Ishikawa (cell line): ENCODE measurements around the gene KAT6B.

Source experiments
- CEBPB ChIP-seq: IDR thresholded peaks from 2 replicates; pipeline ENCODE4 v1.6.1; 2012
- CREB1 ChIP-seq: IDR thresholded peaks from 2 replicates; pipeline ENCODE4 v1.6.1; 2012; ENCODE audit warnings: low read depth
- EGR1 ChIP-seq: IDR thresholded peaks from 2 replicates; pipeline ENCODE4 v1.6.1; 2012
- EP300 ChIP-seq: IDR thresholded peaks from 2 replicates; pipeline ENCODE4 v1.6.1; 2012; ENCODE audit warnings: borderline replicate concordance
- FOXM1 ChIP-seq: IDR thresholded peaks from 2 replicates; pipeline ENCODE4 v1.6.1; 2012; ENCODE audit warnings: low read depth, borderline replicate concordance
- MAX ChIP-seq: IDR thresholded peaks from 2 replicates; pipeline ENCODE4 v1.6.1; 2012
- NFIC ChIP-seq: IDR thresholded peaks from 2 replicates; pipeline ENCODE4 v1.6.1; 2012
- RAD21 ChIP-seq: IDR thresholded peaks from 2 replicates; pipeline ENCODE4 v1.6.1; 2012; ENCODE audit warnings: low read depth
- TAF1 ChIP-seq: IDR thresholded peaks from 2 replicates; pipeline ENCODE4 v1.6.1; 2012; ENCODE audit warnings: low read depth, mild to moderate bottlenecking
- TCF12 ChIP-seq: IDR thresholded peaks from 2 replicates; pipeline ENCODE4 v1.6.1; 2012; ENCODE audit warnings: low read depth
- YY1 ChIP-seq: IDR thresholded peaks from 2 replicates; pipeline ENCODE4 v1.6.1; 2012; ENCODE audit warnings: low read depth
- ZBTB7A ChIP-seq: IDR thresholded peaks from 2 replicates; pipeline ENCODE4 v1.6.1; 2012; ENCODE audit warnings: low read depth
- TF ChIP-seq, protein P1 (sequence below): IDR thresholded peaks from 2 replicates; pipeline ENCODE4 v1.6.1; 2012; ENCODE audit warnings: low read depth, mild to moderate bottlenecking
- TF ChIP-seq, protein P2 (sequence below): IDR thresholded peaks from 2 replicates; pipeline ENCODE4 v1.6.1; 2012

- no peak for TF ChIP-seq EGR1
- no peak for TF ChIP-seq YY1
- TF ChIP-seq TAF1: no peak
- TF ChIP-seq FOXM1: no peak
- no peak for TF ChIP-seq CREB1
- no peak for TF ChIP-seq ZBTB7A
- TF ChIP-seq CEBPB: no peak
- TF ChIP-seq, protein P1, sequence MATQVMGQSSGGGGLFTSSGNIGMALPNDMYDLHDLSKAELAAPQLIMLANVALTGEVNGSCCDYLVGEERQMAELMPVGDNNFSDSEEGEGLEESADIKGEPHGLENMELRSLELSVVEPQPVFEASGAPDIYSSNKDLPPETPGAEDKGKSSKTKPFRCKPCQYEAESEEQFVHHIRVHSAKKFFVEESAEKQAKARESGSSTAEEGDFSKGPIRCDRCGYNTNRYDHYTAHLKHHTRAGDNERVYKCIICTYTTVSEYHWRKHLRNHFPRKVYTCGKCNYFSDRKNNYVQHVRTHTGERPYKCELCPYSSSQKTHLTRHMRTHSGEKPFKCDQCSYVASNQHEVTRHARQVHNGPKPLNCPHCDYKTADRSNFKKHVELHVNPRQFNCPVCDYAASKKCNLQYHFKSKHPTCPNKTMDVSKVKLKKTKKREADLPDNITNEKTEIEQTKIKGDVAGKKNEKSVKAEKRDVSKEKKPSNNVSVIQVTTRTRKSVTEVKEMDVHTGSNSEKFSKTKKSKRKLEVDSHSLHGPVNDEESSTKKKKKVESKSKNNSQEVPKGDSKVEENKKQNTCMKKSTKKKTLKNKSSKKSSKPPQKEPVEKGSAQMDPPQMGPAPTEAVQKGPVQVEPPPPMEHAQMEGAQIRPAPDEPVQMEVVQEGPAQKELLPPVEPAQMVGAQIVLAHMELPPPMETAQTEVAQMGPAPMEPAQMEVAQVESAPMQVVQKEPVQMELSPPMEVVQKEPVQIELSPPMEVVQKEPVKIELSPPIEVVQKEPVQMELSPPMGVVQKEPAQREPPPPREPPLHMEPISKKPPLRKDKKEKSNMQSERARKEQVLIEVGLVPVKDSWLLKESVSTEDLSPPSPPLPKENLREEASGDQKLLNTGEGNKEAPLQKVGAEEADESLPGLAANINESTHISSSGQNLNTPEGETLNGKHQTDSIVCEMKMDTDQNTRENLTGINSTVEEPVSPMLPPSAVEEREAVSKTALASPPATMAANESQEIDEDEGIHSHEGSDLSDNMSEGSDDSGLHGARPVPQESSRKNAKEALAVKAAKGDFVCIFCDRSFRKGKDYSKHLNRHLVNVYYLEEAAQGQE: no peak
- TF ChIP-seq NFIC: no peak
- TF ChIP-seq EP300: no peak
- TF ChIP-seq RAD21: no peak
- TF ChIP-seq, protein P2, sequence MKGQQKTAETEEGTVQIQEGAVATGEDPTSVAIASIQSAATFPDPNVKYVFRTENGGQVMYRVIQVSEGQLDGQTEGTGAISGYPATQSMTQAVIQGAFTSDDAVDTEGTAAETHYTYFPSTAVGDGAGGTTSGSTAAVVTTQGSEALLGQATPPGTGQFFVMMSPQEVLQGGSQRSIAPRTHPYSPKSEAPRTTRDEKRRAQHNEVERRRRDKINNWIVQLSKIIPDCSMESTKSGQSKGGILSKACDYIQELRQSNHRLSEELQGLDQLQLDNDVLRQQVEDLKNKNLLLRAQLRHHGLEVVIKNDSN: no peak
- TF ChIP-seq TCF12: no peak
- no peak for TF ChIP-seq MAX
Observed at GRCh38 chr10:75024971-75025523, 198.6 kb downstream of the KAT6B start.
